22Rv1 (cell line): Measurements from ENCODE around the gene IL36RN.

Experiments
- H3K27ac ChIP-seq: fragments of 450-650 bp; 2 replicates; pipeline ENCODE4 v1.5.1; 2017
- ZFX ChIP-seq: fragments of 450-650 bp; IDR thresholded peaks from 2 replicates; pipeline ENCODE4 v1.6.1; 2017; ENCODE audit warnings: antibody characterized with exemption, borderline replicate concordance
- TF ChIP-seq, protein P1 (sequence below): fragments of 450-650 bp; IDR thresholded peaks from 2 replicates; pipeline ENCODE4 v1.5.1; 2017; ENCODE audit warnings: mild to moderate bottlenecking

The IL36RN gene

DNA sequence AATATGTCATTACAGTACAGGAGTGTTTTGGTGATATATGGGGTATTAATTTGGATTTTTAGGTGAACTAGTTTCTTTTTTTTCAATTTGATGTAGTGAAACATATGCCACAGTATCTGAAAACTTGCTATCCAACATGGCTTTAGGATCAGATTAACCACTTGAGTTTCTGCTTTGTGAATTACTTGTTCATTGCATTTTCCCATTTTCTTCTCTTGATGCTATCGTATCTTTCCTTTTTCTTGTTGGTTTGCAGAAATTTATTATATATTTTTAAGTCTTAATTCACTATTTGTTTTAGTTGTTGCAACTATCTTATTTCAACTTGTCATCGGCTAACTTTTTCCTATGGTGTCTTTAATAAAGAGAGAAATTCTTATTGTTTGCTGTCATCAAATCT is 44.9 kb upstream of the IL36RN start:
- TF ChIP-seq, protein P1, sequence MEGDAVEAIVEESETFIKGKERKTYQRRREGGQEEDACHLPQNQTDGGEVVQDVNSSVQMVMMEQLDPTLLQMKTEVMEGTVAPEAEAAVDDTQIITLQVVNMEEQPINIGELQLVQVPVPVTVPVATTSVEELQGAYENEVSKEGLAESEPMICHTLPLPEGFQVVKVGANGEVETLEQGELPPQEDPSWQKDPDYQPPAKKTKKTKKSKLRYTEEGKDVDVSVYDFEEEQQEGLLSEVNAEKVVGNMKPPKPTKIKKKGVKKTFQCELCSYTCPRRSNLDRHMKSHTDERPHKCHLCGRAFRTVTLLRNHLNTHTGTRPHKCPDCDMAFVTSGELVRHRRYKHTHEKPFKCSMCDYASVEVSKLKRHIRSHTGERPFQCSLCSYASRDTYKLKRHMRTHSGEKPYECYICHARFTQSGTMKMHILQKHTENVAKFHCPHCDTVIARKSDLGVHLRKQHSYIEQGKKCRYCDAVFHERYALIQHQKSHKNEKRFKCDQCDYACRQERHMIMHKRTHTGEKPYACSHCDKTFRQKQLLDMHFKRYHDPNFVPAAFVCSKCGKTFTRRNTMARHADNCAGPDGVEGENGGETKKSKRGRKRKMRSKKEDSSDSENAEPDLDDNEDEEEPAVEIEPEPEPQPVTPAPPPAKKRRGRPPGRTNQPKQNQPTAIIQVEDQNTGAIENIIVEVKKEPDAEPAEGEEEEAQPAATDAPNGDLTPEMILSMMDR, result no peak
- TF ChIP-seq ZFX, result no peak
- H3K27ac ChIP-seq, result no peak overlapping the region

DNA sequence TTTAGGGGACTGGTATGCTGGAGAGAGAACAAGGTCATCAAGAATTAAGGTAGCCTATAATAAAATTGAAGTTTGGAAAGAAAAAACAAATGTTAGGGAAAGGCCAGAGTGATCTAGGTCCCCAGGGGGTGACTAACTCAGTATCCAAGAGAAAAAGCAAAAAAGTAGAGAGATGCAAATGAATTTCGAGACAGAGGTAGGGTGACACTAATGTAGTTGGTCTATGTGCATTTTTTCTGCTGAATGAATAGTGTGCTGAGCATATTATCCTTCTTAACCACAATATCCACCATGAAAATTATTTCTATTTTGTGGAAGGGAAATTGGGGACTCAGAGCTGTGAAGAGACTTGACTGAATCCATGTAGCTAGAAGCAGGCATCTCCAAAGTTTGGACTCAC is 44.0 kb upstream of the IL36RN start:
- TF ChIP-seq, protein P1, result no peak
- no peak for TF ChIP-seq ZFX
- no peak overlapping the region for H3K27ac ChIP-seq

DNA sequence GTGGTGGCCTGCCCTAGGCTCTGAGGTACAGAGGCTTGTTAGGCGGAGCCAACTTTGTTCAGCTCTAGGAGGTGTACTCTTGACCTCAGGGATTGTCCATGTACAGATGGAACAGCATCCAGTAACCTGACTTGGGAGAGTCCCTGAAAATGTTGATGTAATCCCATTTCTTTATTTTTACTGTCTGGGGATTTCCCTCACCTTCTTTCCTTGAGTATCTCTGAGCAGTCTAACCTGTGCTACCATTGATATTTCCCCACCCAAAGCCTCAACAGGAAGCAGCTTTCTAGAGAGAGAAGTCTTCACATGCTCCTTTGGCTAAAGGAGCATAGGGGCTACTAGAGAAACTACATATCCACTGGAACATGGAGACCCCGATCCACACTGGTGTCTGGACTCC is 43.3 kb upstream of the IL36RN start:
- H3K27ac ChIP-seq, result no peak overlapping the region
- TF ChIP-seq, protein P1, result no peak
- no peak for TF ChIP-seq ZFX

DNA sequence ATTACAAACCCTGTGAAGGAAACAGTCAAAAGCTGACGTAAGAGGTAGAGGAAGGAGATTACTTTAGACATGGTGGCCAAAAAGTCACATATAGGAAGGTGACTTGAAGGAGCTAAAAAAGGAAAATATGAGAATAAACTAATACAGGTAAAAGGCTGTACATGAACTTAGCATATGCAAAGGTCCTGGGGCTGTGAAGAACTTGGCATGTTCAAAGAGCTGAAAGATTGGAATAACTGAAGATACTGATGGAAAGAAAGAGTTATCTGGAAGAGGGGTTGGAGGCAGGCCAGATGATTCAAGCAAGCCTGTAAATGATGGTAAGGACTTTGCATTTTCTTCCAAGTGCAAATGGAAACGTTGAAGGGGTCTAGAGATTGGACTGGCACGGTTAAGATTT is 40.5 kb upstream of the IL36RN start:
- TF ChIP-seq, protein P1, result no peak
- H3K27ac ChIP-seq, result no peak overlapping the region

DNA sequence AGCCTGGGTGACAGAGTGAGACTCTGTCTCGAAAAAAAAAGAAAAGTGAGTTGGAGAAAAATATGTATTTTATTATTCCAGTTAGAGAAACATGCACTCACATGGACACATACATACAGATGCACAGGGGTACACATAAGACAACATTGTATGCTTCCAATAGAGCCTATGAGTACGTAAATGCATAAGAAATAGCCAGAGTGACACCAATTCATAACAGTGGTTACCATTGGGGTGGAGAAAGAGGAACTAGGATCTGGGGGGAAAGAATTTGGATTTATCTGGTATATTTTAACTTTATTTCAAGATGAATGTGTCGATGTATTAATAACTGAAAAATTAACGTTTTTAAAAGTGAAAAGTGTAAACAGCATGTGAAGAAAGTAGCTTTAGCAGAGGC is 37.7 kb upstream of the IL36RN start:
- no peak for TF ChIP-seq ZFX
- TF ChIP-seq, protein P1, result no peak
- H3K27ac ChIP-seq, result no peak overlapping the region

DNA sequence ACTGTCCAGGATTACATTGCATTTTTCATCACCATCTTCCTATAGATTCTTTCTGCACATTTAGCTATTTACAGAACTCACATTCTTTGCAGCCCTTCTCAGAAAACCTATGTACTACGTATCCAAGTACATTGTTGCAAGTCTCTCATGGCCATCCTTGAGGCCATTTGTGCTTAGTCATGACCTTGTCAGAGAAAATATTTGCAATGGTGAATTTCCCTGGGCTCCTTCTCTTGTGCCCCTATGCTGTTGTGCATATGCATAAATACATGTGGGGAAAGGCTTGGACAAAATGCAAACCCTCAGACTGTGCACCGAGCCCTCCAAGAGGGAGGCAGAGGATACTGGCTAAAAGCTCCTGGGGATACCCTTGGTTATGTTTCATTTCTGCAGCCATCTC is 34.2 kb upstream of the IL36RN start:
- H3K27ac ChIP-seq, result no peak overlapping the region
- TF ChIP-seq, protein P1, result no peak
- no peak for TF ChIP-seq ZFX

DNA sequence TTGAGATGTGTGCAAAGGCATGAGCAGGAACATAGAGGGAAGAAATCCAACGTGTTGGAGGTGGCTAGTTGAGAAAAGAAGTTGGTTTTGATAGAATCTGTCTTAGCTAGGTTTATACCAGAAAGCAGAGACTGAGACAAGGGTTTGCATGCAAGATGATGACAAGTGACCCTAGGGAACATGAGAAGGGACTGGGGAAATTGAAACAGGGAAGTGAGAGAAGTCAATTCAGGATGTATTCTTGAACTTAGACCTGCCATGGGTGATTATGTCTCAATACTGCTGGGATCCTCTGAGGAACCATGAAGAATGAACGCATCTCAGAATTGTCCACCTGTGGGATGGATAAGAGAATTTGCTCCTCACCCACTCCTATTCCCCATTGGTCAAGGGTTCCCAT is 33.3 kb upstream of the IL36RN start:
- H3K27ac ChIP-seq, result no peak overlapping the region
- no peak for TF ChIP-seq ZFX
- TF ChIP-seq, protein P1, result no peak
